H1 (cell line): ENCODE results near the gene MAST2. TPM values are rescaled to one million over a fixed set of nuclear protein-coding genes. Genes with fewer than 3 reads are reported as not detected.

ENCODE experiments used
- EZH2 ChIP-seq: fragments of 200-600 bp; sonication (generic); IDR thresholded peaks from 2 replicates; pipeline ENCODE4 v1.7.1; 2012; ENCODE audit warnings: low read depth, mild to moderate bottlenecking, moderate library complexity, low read length, inconsistent platforms; ENCODE audit not compliant: severe bottlenecking
- ZNF274 ChIP-seq: IDR thresholded peaks from 2 replicates; pipeline ENCODE4 v1.7.0; 2012; ENCODE audit warnings: low read length, borderline replicate concordance; ENCODE audit errors: extremely low read depth
- polyA plus RNA-seq, 7 experiments: library from polyadenylated mRNA; depleted of rRNA in 3 of 7; stranded (reverse) in 5 of 7; unstranded in 2 of 7; fragments of >200 nt in 5 of 7; fragments of 200-250 nt in 2 of 7; gene quantifications; 1 replicate in 5 of 7; 2 replicates in 1 of 7; 4 replicates in 1 of 7; pipeline versions ENCODE4 v1.2.1 to v1.2.3, GENCODE V29; 2011 to 2013; ENCODE audit warnings: missing spikeins in 2 of 7, mixed read lengths in 2 of 7
- total RNA-seq: library from RNA; stranded (reverse); fragmentation: NEBNext Ultra II Directional; extraction: Animal tissue kit (Norgen Biotek cat#: 25700); gene quantifications from 2 replicates; pipeline ENCODE4 v1.2.1, GENCODE V29; 2021
- TF ChIP-seq, protein P1 (sequence below): IDR thresholded peaks from 2 replicates; pipeline ENCODE4 v1.6.1; 2012; ENCODE audit warnings: inconsistent platforms

Gene MAST2
- total and polyA plus RNA-seq, 2 of the 8 experiments (the other 6 are each of a cell fraction or from before 2014, with no cell fraction given), result 20.5 to 35.4 TPM

DNA sequence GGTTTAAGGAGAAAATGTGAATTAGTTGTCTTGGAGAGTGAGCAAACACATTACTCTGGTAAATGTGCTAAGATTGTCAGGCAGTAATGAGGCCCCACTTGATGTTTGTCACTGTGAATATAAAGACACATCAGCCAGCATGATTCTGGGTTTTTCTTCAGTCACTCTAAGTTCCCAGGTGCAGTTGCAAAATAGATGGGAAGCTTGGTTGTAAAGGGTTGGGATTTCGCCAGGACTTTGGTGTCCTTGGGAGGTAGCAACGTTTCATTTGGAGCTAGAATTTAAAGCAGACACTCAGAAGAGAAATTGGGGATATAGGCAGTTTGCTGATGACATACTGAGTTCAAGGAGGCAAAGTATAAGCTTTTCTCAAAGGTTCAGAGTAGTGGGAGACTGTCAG lies 154.3 kb downstream of the MAST2 start (continued):
- TF ChIP-seq ZNF274 (no peak), EZH2 (no peak)
- TF ChIP-seq, protein P1, sequence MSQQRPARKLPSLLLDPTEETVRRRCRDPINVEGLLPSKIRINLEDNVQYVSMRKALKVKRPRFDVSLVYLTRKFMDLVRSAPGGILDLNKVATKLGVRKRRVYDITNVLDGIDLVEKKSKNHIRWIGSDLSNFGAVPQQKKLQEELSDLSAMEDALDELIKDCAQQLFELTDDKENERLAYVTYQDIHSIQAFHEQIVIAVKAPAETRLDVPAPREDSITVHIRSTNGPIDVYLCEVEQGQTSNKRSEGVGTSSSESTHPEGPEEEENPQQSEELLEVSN, result no peak
